Mesenteric fat pad (tissue), 1 donor: ENCODE results near the gene UNC5B. TPM values are rescaled to one million over a fixed set of nuclear protein-coding genes. Genes with fewer than 3 reads are reported as not detected.
"Not testable (repeated sequence)": the region's sequence is repeated elsewhere in the genome, so short reads cannot be mapped to it uniquely, and the experiment has no call there.

Source experiments
- DNase-seq: peaks from one replicate; pipeline ENCODE4 v3.0.0-alpha.2; 2020; ENCODE audit warnings: low spot score
- total RNA-seq: library from RNA; stranded (reverse); fragmentation: NEBNext Ultra II Directional; extraction: Animal tissue kit (Norgen Biotek cat#: 25700); gene quantifications from one replicate; pipeline ENCODE4 v1.2.1, GENCODE V29; 2021
- donor health status: DM: yes; HTN: yes; CAD: no.

Gene UNC5B
- total RNA-seq, 1 donor from 2014 or later = 5.3 TPM

GRCh38 chr10:71295641-71296040 lies 83.3 kb downstream of the UNC5B start:
- DNase-seq = no peak

- DNase-seq = no peak
These were observed 83.7 kb downstream of the UNC5B start for GRCh38 chr10:71296086-71296485.

- not testable (repeated sequence) for DNase-seq
These were observed 84.4 kb downstream of the UNC5B start for GRCh38 chr10:71296811-71297210.

GRCh38 chr10:71297343-71297742 lies 85.0 kb downstream of the UNC5B start:
- DNase-seq = no peak

GRCh38 chr10:71299071-71299785 lies 86.9 kb downstream of the UNC5B start:
- DNase-seq = no peak

- no peak for DNase-seq
These were observed 88.4 kb downstream of the UNC5B start for GRCh38 chr10:71300555-71301370.

- DNase-seq = no peak
These were observed 89.1 kb downstream of the UNC5B start for GRCh38 chr10:71301371-71301916.

GRCh38 chr10:71302451-71302850 lies 90.1 kb downstream of the UNC5B start:
- DNase-seq = no peak

GRCh38 chr10:71302874-71303568 lies 90.7 kb downstream of the UNC5B start:
- no peak for DNase-seq

- DNase-seq = no peak
These were observed 91.2 kb downstream of the UNC5B start for GRCh38 chr10:71303569-71303907.

GRCh38 chr10:71304914-71305313 lies 92.5 kb downstream of the UNC5B start:
- no peak for DNase-seq

GRCh38 chr10:71306979-71307378 lies 94.6 kb downstream of the UNC5B start:
- no peak for DNase-seq

GRCh38 chr10:71307469-71308085 lies 95.2 kb downstream of the UNC5B start:
- DNase-seq = no peak

- no peak for DNase-seq
These were observed 95.9 kb downstream of the UNC5B start for GRCh38 chr10:71308244-71308643.

GRCh38 chr10:71308985-71309384 lies 96.6 kb downstream of the UNC5B start:
- no peak for DNase-seq

GRCh38 chr10:71309919-71310318 lies 97.5 kb downstream of the UNC5B start:
- no peak for DNase-seq

- no peak for DNase-seq
These were observed 99.8 kb downstream of the UNC5B start for GRCh38 chr10:71312220-71312619.

GRCh38 chr10:71312811-71313789 lies 100.7 kb downstream of the UNC5B start:
- DNase-seq = no peak

- no peak for DNase-seq
These were observed 101.8 kb downstream of the UNC5B start for GRCh38 chr10:71314028-71314693.
